T-helper 9 cell (primary cell): ENCODE results near the gene EPSTI1.

Experiments used
- DNase-seq: peaks from one replicate; pipeline ENCODE4 v3.0.0-alpha.2; 2020

The EPSTI1 gene

DNA sequence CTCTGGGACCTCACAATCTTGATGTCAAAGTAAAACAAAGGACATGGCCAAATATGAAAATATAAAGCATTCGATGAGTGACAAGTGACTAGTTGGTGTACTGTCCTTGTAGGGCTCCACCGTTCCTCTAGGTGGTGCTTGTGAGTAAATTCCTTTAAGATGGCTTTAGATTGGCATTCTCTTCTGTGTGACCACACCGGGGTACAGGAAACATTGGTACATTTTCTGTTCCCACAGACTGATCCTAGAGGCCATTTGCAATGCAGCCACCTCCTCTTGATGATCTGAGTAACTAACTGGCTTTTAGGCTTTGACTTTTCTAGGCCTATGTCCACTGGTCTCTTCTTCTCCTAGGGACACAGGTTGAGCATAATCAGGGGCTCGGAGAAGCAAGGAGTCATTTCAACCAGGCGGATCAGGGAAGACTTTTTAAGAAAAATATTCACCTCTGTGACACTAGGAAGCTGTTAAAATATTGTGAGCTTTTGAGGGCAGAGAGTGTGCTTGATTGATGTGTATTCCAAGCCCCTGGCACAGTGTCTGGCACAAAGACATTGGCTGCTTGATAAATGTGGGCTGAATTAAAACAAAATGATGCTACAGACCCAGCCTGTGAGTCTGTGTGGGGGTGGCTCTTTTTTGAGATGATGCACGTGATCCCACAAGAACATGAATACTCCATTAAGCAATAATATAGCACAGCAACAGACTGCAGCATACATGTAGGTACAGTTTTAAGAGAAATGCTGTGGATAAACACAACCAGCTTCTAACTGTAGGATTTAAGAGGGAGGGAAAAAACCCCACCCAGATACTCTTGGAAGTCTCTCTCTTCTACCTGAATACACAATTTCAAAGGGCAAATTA is 21.0 kb downstream of the EPSTI1 start:
- peak; percentile 18 for DNase-seq

DNA sequence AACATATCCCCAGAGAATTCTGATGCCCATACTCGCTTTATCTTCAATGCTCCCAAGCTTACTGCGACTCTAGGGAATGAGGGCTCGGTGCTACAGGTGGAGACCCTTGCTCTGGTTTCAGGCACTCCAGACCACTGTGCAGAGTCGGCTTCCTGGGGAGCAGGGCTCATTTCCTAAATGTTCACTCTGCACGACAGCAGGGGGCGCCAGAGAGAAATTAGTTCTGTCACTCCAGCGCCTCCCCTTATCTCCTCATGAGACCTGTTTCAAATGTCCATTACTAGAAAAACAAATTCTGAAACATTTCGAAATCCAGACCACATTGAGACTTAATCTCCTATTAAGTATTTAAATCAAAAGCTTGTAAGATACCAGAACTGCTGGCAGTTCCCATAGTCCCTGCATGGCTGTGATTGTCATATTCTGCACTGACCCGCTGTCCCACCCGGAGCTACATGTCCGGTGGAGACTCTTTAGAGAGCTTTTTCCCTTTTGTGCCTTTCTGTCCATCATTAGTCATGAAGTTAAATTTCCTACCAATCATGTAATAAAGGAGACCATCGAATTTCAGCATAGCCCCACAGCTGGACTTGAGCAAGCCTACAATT is 22.4 kb downstream of the EPSTI1 start:
- peak; percentile 90 for DNase-seq

DNA sequence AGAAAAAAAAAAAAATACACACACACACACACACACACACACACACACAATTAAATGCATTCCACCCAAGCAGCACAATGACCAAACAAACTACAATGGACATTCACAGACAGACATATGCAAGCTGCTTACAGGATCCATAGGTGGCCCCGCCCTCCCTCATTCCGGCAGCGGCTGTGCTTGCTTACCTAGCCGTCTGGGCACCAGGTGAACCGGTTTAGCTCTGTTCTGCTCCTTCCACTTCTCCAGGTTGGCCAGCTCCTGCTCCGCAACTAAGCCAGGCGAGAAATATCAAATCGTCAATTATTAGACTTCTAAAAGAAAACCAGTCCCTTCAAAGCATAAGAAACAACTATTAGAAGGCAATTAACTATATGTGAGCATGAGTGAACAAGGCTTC is 23.1 kb downstream of the EPSTI1 start:
- no peak for DNase-seq

DNA sequence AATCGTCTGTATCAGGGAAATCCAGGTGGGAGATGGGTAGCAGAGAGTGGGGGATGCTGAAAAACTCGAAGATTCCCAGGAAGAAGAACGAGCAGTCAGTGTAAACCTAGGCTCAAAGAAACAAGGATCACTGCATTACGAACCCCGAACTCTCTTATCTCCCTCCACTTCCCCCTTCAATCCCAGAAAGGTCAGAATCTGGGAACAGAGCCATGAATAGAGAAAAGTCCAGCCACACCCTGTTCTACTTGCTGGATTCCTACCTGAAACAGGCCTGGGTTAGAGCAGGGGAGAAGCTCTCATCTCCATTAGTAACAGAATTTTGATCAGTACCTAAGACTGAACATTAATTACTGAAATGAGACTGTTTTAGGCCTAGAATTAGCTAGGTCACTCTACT is 24.4 kb downstream of the EPSTI1 start:
- DNase-seq = no peak

DNA sequence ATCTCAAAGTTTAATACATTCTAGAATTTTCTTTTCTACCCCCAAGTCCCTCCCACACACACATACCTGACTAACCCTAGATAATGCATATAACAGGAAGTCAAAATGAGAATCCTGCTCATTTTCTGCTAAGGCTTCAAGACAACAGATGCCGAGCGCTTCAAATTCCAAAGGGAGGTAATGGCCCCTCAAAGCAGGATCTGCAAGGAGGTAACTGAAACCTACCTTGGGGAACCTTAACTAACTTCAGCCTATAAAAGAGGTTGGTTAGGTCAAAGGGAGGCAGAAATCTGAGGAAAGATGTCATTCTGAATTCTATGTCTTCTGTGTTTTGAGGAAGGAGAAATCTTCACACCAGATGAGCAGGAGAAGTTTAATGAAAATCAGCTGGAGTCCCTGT is 26.8 kb downstream of the EPSTI1 start:
- DNase-seq = no peak

DNA sequence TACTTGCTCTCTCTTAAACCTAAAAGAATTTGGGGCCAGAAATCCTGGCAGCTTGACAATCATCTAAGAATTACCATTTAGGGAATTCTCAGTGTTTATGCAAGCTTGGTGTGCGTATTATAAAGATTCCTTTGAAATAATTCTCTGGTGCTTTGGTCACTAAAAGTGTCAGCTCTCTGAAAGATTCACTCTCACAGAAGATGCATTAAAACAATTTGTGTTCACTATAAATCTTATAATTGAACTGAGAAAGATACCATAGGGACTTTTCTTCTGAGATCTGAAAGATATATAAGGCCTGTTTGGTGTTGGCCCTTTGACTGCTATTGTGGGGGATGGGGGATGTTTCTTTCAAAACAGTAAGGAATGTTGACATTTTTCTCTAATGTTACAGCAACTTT is 27.3 kb downstream of the EPSTI1 start:
- DNase-seq = no peak

DNA sequence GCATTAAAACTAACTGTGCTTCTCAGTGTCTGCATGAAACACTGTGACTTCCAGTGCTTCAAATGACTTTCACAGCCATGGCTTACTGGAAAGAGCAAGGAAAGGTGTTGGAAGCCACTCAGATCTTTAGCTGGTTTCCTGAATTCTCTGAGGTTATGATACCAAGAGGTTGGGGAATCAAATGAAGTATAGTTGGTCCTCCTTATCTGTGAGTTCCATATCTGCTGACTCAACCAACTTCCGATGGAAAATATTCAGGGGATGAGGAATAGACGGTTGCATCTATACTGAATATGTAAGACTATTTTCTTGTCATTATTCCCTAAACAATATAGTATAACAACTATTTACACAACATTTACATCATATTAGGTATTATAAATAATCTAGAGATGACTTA is 32.4 kb downstream of the EPSTI1 start:
- DNase-seq = no peak

DNA sequence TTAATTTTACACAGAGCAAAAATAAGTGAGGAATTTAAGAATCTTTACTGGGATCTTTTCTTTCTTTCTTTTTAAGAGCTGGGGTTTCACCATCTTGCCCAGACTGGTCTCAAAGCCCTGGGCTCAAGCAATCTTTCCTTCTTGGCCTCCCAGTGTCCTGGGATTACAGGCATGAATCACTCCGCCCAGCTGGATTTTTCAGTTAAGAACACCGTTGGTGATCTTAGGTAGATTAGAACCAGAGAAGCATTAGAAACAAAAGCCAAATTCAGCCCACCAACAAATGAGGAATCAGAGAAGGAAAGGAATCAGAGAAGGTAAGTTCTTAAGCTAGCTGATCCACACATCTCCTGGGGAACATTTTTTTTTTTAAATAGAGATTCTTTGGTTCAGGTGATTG is 34.2 kb downstream of the EPSTI1 start:
- DNase-seq = no peak

DNA sequence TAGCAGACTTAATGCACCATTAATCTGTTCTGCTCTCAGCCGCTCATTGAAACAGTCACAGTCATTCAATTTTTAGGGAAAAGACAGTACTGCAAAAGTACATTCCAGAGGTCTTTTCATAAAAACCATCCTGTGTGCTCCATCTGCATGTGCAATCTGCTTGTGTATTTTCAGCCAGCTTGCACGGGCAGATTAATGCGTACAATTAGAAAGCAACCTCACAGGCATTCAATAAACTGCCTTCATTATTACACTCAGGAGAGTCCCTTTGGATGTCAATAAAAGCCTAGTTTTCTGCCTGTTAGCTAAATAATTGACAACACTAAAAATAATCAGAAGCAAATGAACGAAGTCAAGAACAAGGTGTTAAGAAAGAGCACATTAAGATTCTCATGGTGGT is 41.9 kb downstream of the EPSTI1 start:
- DNase-seq = no peak

DNA sequence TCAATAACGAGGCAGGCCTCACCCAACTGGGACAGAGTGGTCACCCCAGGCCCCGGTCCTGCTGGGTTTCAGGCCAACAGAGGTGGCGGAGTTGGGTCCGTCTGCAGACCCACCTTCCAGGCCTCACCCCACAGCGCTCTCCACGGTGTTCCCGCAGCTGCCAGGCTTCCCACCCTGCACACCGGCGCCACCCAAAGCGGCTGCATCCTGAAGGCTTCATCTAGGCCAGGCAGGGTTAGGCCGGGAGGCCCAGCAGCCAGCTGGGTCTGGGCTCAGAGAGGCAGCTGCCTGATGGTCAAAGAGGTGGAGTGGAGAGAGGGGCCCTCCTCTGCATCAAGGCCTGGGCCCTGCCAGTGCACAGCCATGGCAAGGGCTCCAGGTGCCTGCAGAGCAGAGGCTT is 44.1 kb downstream of the EPSTI1 start:
- no peak for DNase-seq

DNA sequence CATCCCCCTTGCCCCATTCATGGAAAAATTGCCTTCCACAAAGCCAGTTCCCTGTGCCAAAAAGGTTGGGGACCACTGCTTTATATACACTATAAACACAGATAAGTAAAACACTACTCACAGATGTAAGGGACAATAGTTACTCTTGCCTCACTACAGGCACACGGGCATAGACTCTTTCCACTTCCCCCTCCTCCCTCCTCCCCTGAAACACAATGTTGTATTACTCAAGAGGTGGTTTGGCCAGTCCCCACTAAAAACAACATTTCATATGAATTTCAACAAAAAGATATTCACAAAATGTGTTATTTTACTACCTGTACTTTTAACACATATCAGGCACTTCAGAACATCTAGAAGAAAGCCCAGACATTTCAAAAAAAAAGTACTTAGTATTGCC is 45.1 kb downstream of the EPSTI1 start:
- DNase-seq = no peak

DNA sequence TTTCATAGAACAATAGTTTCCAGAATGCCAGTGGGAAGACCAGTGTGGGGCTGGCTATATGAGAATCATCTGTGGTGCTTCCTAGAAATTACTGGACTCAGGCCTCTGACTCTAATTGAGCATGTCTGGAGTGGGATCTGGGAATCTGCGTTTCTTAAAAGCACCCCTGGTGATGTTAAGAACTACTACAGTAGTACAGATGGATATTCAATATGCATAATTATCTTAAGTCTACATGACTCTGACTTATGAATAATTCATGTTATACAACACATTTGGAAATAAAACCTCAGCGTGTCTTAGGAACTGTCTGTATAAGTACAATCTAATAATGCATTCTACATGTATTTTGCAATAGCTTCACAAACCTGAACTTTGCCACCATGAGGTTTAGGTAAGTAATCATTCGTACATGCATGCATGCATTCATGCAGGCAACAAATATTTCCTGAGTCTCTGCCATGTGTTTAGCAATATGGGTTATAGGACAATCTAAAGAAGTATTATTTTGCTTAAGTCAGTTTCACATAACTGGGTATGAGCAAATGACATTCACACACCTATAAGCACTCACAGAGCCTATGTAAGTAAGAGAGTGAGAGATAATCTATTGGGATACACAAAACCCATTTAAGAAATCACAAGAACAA is 62.0 kb downstream of the EPSTI1 start:
- no peak for DNase-seq

DNA sequence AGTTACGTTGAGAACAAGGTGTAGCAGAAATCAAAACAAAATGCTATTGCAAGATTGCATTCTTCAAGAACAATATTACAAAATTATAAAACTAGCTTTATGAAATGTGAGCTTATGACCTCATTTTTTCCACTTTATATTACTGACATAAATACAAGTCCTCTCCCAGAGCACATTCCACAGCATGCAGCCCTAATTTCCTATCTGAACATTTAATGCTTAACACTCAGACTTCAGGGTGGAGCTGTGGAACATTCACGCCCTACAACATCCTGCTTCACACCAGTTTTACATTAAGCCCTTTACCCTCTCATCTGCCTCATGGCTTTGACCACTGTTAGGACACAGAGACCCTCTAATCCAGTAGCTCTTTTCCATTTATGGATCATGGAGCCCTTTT is 65.5 kb downstream of the EPSTI1 start:
- DNase-seq = no peak

DNA sequence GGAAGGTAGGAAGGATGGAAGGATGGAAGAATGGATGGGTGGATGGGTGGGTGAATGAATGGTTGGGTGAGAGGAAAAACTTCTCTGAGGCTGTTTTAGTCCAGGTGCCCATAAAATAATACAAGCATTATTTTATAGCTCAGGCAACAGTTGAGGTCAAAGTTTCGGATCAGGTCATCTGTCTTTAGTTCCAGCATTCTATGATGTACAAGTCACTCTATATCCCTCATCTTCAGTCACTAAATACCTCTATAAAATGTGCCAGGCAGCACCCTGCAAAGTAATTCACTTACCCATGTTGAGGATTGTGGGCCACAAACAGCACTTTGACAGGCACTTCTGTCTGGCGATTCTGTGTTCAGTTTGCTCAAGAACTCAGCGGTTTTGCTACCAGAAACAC is 66.0 kb downstream of the EPSTI1 start:
- no peak for DNase-seq

DNA sequence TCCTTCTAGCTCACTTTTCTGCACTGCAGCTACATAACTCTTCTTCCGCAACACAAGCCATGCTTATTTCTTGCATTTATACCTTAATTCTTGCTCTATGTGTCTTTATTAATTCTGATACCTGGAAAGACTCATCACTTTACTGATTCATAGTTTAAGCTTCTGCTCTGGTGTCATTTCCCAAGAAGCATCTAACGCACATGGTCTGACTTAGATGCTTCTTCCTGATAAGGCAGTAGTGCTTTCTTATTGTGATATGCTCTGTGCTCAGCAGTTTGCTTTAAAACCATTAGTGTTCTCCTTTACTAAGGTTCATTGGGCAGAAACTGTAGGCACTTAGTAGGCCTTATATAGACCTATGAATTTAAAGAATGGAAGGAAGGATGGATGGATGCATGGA is 66.4 kb downstream of the EPSTI1 start:
- no peak for DNase-seq

DNA sequence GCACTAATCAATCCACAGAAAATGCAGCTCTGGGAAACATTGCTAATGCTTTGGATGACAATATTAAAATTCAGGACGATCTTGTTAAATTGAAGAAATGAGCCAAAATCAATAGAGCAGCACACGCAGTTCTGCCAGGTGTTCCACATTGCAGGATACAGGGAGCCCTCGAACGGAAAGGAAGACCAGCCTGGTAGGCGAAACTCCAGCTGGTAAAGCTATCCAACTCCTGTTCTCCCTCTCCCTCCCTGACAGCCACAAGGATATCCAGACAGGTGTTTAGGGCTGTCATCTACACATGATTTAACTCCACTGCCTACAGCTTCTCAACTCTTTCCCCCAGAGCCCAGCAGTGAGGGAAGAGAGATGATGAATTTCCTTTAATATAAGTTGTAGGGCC is 67.7 kb downstream of the EPSTI1 start:
- DNase-seq = no peak

DNA sequence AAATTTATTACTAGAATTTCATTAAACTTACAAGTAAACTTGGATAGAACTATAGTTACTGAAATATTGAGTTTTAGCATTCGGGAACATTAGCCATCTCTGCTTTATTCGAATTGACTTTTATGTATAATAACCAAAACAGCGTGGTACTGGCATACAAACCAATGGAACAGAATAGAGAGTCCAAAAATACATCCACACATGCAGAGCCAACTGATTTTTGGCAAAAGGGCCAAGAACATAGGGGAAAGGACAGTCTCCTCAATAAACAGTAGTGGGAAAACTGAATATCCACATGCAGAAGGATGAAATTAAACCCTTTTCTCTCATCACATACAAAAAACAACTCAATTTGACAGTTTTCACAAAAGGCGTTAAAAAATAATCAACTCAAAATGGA is 84.3 kb downstream of the EPSTI1 start:
- DNase-seq = no peak

DNA sequence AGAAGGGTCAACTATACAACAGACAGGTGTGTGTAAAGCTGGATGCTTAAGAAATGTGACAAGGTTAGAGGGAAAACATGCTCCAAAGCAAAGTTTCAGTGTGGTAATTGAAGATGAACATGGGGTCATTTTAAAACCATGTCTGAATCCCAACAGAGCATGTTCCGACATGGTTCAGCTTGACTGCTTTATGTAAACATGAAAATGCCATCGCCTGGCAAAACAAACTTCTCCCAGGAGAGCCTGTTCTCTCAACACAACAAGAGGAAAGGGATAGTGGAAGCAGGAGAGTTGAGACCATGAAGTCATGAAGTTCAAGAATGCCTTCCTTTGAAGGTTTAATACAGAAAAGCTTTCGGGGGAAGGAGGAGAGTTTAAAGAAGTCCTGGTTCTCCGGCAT is 85.8 kb downstream of the EPSTI1 start:
- no peak for DNase-seq

DNA sequence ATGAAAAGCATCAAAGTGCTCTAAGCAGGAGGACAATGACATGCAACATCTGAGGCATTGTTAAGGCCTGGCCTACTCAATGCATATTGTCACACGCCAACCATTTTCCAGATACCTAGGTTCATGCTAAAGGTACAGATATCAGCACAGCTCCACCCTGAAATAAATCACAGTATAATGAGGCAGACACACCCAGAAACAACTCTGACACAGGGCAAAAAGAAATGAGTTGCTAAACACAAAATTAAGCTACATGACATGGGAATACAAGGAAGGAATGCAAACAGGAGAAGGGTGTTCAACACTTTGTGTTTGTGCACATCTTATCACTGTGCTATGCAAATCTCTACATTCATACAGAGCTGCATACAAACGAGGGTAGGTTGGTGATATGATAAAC is 86.5 kb downstream of the EPSTI1 start:
- DNase-seq = no peak

DNA sequence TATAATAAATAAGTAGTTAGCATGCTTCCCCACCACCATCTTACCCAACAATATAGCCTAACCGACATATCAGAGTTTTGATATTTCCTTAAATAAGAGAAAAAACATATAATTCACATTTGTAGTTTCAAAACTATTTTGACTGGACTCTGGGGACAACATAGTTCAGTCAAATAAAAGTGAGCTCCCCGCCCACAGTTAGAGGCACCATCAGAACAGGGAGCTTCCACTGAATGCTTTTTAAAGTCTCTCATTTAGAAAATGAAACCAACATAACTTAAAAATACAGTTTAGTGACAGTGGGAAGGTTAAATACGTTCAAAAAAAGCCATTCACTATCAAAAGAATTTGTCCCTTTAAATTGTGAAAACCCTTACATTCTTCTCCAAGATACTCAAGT is 92.8 kb downstream of the EPSTI1 start:
- DNase-seq = no peak

DNA sequence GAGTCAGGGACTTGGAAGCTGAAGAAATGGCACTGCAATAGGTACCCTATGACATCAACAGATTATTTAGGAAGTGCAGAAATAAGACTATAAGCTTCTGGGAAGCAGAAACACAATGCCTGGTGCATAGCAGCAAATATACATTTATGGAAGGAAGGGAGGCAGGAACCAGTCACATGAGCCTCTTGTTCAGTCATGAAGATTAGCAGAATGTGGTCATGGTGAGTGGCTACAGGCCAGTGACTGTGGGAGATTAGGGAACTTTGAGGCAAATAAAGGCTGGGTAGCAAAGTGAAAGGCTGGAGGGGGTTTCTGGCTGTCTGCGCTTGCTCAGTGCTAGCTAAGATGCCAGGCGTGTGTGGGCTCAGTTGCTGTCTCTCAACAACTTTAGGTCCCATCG is 96.3 kb downstream of the EPSTI1 start:
- no peak for DNase-seq

DNA sequence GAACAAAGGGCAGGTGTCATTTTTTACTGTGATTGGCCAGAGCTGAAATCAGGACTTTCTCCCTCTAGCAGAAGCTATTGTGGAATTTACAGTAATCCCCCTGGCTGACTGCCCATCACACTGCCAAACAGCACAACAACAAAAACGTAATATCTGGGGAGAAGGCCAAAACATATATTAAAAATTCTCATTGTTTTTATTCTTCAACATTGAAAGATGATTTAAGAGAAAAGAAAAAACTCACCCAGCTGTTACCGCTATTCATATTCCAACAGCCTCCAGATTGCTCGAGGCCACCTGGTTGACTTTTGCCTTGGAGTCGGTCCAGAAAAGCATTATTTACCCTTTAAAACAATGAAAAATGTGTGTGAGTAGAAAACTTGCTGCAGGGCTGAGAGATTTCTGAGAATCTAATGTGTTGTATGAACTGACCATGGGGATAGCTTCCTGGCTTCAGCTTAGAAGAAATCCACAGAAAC is 97.2 kb downstream of the EPSTI1 start:
- no peak for DNase-seq

DNA sequence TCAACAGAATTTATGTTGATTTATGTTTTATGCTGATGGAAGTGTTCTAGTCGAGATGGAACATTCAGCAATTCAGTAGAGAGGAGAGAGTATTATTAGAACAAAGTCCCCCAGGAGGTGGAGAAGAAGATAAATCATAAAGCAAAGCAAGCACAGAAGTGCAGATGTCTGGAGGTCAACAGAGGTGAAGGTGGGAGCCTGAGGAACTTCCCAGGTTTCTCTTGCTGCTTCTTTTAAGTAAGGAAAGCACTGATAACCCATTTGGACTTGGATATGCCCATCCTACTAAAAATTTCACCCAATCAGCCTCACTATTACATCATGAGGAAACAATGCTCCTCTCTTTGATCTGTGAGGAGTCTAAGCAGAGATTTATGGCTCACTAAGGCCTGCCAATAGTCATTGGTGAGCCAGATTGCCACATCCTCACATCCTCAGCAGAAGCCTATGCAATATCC is 98.8 kb downstream of the EPSTI1 start:
- no peak for DNase-seq

DNA sequence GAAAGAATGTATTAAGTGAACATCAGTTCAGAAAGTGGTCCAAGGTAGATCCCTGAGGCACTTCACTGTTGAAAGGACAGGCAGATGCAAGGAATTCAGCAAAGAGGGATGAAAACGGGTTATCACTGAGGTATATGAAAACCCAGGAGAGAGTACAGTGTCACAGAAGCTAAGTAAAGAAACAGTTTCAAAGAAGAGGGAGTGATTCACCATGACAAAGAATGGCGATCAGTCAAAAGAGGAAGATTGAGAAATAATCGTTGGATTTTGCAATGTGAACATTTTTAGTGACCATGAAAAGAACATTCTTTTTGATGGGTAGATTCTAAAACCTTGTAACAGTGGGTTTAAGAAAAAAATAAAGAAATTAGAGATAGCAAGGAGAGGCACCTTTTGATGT is 99.3 kb downstream of the EPSTI1 start:
- no peak for DNase-seq
